C4-2B (cell line): ENCODE data around the gene PTH1R.

Source experiments
- H3K27ac ChIP-seq: fragments of 450-650 bp; 2 replicates; pipeline ENCODE4 v1.5.1; 2017
- ZFX ChIP-seq: fragments of 450-650 bp; IDR thresholded peaks from 2 replicates; pipeline ENCODE4 v1.6.1; 2017
- TF ChIP-seq, protein P1 (sequence below): fragments of 450-650 bp; conservative IDR thresholded peaks from 2 replicates; pipeline ENCODE4 v1.5.1; 2017; ENCODE audit warnings: mild to moderate bottlenecking

The PTH1R gene

DNA sequence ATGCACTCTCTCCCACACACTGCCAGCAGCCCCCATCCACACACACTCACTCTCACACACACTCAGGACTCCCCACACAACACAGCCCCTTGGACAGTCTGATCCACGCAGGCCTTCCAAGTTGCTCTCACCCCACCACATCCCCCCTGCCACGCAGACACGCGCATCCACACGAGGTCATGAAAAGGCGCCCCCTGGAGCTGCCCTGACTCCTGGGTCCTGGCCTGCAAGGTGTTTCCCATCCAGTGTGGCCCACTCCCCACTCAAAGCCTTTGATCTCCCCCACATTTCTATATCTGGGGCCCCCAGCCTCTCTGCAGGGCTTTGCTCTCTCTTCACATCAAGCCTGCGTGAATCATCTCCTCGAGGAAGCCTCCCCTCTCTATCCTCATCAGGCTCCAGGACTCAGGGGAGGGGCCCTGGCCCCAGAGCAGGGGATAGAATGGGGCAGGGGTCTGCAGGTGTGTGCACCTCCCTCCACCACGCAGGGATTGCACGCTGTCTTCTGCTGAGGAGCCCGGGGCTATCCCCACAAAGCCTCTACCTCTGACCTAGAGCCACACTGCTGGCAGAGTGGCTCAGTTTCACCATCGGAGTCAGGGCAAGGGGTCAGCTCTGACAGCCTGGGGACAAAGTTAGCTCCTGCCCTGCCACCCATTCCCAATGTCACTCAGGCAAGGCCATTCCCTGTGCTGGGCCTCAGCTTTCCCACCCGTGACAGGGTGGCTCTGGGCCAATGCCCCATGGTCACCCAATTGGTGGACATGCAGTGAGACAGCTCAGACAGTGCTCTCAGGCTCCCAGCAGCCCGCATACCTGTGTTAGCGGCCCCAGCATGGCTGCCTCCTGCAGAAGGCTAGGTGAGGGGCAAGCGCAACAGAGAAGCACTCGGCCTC is 20.7 kb upstream of the PTH1R start:
- TF ChIP-seq ZFX, result no peak
- TF ChIP-seq, protein P1, sequence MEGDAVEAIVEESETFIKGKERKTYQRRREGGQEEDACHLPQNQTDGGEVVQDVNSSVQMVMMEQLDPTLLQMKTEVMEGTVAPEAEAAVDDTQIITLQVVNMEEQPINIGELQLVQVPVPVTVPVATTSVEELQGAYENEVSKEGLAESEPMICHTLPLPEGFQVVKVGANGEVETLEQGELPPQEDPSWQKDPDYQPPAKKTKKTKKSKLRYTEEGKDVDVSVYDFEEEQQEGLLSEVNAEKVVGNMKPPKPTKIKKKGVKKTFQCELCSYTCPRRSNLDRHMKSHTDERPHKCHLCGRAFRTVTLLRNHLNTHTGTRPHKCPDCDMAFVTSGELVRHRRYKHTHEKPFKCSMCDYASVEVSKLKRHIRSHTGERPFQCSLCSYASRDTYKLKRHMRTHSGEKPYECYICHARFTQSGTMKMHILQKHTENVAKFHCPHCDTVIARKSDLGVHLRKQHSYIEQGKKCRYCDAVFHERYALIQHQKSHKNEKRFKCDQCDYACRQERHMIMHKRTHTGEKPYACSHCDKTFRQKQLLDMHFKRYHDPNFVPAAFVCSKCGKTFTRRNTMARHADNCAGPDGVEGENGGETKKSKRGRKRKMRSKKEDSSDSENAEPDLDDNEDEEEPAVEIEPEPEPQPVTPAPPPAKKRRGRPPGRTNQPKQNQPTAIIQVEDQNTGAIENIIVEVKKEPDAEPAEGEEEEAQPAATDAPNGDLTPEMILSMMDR, result no peak
- no peak overlapping the region for H3K27ac ChIP-seq

- TF ChIP-seq, protein P1, result no peak
- no peak for TF ChIP-seq ZFX
- no peak overlapping the region for H3K27ac ChIP-seq
Observed at GRCh38 chr3:46857485-46858341, 19.8 kb upstream of the PTH1R start.

- no peak overlapping the region for H3K27ac ChIP-seq
- no peak for TF ChIP-seq ZFX
- TF ChIP-seq, protein P1, result no peak
Observed at GRCh38 chr3:46858456-46858855, 19.1 kb upstream of the PTH1R start.

GRCh38 chr3:46859001-46859710 is 18.4 kb upstream of the PTH1R start:
- TF ChIP-seq ZFX, result no peak
- TF ChIP-seq, protein P1, result no peak
- H3K27ac ChIP-seq, result no peak overlapping the region

DNA sequence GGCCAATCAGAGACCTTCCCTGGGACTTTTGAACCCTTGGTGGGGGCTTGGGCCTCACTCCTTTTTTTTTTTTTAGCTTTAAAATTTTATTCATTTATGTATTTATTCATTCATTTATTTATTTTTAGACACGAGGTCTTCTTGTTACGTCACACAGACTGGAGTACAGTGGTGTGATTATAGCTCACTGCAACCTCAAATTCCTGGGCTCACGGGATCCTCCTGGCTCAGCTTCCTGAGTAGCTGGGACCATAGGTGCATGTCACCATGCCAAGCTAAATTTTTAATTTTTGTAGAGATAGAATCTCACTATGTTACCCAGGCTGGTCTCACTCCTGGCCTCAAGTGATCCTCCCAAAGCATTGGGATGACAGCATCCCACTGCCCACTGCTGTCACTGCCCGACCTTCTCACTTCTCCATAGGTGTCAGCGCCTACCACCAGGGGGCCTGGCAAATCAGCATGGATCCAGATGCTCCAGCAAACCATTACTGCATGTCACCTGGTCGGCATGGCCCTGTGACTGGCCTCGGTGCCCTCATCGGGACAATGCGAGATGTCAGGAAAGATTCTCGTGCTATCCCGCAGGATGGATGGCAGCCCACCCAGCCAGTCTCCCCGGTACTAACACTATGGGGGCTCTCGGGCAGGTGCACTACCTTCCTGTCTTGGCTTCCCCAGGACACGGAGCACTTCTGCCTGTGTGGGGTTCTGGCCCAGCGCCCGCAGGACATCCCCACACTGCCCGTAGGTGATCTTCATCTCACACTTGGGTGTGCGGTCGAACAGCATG is 17.3 kb upstream of the PTH1R start:
- no peak overlapping the region for H3K27ac ChIP-seq
- TF ChIP-seq, protein P1, result peak; percentile 57
- no peak for TF ChIP-seq ZFX

GRCh38 chr3:46860810-46861604 is 16.5 kb upstream of the PTH1R start:
- H3K27ac ChIP-seq, result no peak overlapping the region
- no peak for TF ChIP-seq ZFX
- TF ChIP-seq, protein P1, result no peak
